SK-N-SH treated with all-trans-retinoic acid at 6 μM for 48 hours (cell line): ENCODE data around the gene PIWIL1.

Experiments
- CSDC2 ChIP-seq: fragments of 250-450 bp; sonication (Bioruptor Pico); IDR thresholded peaks from 2 replicates; pipeline ENCODE4 v1.5.0; 2020; ENCODE audit warnings: mild to moderate bottlenecking, moderate library complexity
- ESRRG ChIP-seq: fragments of 250-450 bp; sonication (Bioruptor Pico); IDR thresholded peaks from 2 replicates; pipeline ENCODE4 v1.6.1; 2021; ENCODE audit warnings: mild to moderate bottlenecking
- ISL1 ChIP-seq: fragments of 250-450 bp; sonication (Bioruptor Pico); IDR thresholded peaks from 2 replicates; pipeline ENCODE4 v2.1.2; 2022; ENCODE audit warnings: mild to moderate bottlenecking, moderate library complexity
- PPARA ChIP-seq: fragments of 250-450 bp; sonication (Bioruptor Pico); IDR thresholded peaks from 2 replicates; pipeline ENCODE4 v1.5.0; 2020; ENCODE audit warnings: mild to moderate bottlenecking, borderline replicate concordance
- RARB ChIP-seq: fragments of 250-450 bp; sonication (Bioruptor Pico); IDR thresholded peaks from 2 replicates; pipeline ENCODE4 v1.8.0; 2021; ENCODE audit warnings: mild to moderate bottlenecking, moderate library complexity
- ZNF70 ChIP-seq: fragments of 450-650 bp; formaldehyde crosslinking; IDR thresholded peaks from 2 replicates; pipeline ENCODE4 v1.5.0; 2020; ENCODE audit warnings: mild to moderate bottlenecking, moderate library complexity
- TF ChIP-seq, protein P1 (sequence below): fragments of 250-450 bp; sonication (Bioruptor Pico); IDR thresholded peaks from 2 replicates; pipeline ENCODE4 v1.8.0; 2020; ENCODE audit warnings: mild to moderate bottlenecking, moderate library complexity, borderline replicate concordance
- TF ChIP-seq, protein P2 (sequence below): fragments of 250-450 bp; sonication (Bioruptor Pico); IDR thresholded peaks from 2 replicates; pipeline ENCODE4 v1.5.1; 2020; ENCODE audit warnings: low read depth, mild to moderate bottlenecking, moderate library complexity

DNA sequence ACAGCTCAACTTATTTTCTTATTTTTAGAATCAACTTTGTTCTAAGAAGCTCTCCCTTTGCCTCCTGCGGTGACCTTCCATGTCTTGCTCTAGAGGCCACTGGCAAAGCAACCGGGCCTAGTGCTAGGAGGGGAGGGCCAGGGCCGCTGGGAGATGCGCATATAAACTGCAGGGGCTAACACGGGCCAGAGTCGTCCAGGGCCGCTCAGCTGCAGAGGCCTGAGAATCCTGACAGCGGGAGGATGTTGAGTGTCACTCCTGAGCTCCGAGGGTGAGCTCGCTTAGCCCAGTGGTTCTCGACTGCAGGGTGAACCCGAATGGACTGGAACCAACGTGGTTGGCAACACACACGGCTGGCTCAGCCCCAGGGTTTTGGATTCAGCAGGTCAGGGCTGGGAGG is 6.5 kb upstream of the PIWIL1 start:
- TF ChIP-seq ZNF70, result no peak
- TF ChIP-seq RARB, result no peak
- TF ChIP-seq, protein P1, sequence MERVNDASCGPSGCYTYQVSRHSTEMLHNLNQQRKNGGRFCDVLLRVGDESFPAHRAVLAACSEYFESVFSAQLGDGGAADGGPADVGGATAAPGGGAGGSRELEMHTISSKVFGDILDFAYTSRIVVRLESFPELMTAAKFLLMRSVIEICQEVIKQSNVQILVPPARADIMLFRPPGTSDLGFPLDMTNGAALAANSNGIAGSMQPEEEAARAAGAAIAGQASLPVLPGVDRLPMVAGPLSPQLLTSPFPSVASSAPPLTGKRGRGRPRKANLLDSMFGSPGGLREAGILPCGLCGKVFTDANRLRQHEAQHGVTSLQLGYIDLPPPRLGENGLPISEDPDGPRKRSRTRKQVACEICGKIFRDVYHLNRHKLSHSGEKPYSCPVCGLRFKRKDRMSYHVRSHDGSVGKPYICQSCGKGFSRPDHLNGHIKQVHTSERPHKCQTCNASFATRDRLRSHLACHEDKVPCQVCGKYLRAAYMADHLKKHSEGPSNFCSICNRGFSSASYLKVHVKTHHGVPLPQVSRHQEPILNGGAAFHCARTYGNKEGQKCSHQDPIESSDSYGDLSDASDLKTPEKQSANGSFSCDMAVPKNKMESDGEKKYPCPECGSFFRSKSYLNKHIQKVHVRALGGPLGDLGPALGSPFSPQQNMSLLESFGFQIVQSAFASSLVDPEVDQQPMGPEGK (CRISPR knock-in tag), result no peak
- TF ChIP-seq, protein P2, sequence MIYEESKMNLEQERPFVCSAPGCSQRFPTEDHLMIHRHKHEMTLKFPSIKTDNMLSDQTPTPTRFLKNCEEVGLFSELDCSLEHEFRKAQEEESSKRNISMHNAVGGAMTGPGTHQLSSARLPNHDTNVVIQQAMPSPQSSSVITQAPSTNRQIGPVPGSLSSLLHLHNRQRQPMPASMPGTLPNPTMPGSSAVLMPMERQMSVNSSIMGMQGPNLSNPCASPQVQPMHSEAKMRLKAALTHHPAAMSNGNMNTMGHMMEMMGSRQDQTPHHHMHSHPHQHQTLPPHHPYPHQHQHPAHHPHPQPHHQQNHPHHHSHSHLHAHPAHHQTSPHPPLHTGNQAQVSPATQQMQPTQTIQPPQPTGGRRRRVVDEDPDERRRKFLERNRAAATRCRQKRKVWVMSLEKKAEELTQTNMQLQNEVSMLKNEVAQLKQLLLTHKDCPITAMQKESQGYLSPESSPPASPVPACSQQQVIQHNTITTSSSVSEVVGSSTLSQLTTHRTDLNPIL (CRISPR knock-in tag), result no peak
- no peak for TF ChIP-seq ISL1 (CRISPR knock-in tag)
- no peak for TF ChIP-seq ESRRG (CRISPR knock-in tag)
- TF ChIP-seq PPARA, result no peak
- no peak for TF ChIP-seq CSDC2 (CRISPR knock-in tag)
